Kidney epithelial cell (primary cell): ENCODE results near the gene RGS5. TPM values are rescaled to one million over a fixed set of nuclear protein-coding genes. Genes with fewer than 3 reads are reported as not detected.
"Not testable (repeated sequence)": the region's sequence is repeated elsewhere in the genome, so short reads cannot be mapped to it uniquely, and the experiment has no call there.

ENCODE experiments used
- DNase-seq: peaks from one replicate; pipeline ENCODE4 v3.0.0-alpha.2; 2010; ENCODE audit warnings: low read depth
- H3K27me3 ChIP-seq: 2 replicates; pipeline ENCODE4 v1.6.0; 2011; ENCODE audit warnings: low read length; ENCODE audit not compliant: control insufficient read depth, insufficient read depth
- H3K36me3 ChIP-seq: 2 replicates; pipeline ENCODE4 v1.5.1; 2011; ENCODE audit warnings: low read length; ENCODE audit not compliant: control insufficient read depth, insufficient read depth
- H3K4me3 ChIP-seq: 2 replicates; pipeline ENCODE4 v1.5.1; 2011; ENCODE audit warnings: low read depth, mild to moderate bottlenecking, control low read depth, low read length
- total RNA-seq: library from RNA; depleted of rRNA; stranded (reverse); fragments of >200 nt; gene quantifications from 2 replicates; pipeline ENCODE4 v1.2.3, GENCODE V29; 2015
- TF ChIP-seq, protein P1 (sequence below): IDR thresholded peaks from 2 replicates; pipeline ENCODE4 v1.5.1; 2011; ENCODE audit warnings: mild to moderate bottlenecking, moderate library complexity, low read length, control low read depth, inconsistent platforms; ENCODE audit not compliant: insufficient read depth, poor library complexity, severe bottlenecking

RGS5 gene
- total RNA-seq, 1 donor from 2014 or later = 1.8 TPM

DNA sequence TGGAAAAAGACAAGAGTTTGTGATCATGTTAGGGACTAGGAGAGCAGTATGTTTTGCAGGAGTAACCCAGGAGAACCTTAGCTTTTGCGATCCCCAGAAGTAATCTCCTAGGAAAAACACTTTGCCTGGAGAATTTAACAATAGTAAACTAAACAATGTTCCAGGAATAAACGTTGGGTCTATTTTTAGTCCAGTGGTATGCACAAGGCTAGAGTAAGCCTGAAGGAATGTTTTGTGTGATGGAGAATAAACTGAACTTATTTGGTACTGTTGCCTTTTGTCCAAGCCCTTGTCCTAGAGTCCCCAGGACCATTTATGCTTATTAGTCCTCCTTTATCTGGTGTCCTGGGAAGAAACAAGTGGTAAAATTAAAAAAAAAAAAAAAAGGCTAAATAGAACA lies 28.7 kb upstream of the RGS5 start:
- H3K36me3 ChIP-seq = no peaks in the 10 kb centered on the region
- no peak overlapping the region for H3K4me3 ChIP-seq
- no peaks in the 10 kb centered on the region for H3K27me3 ChIP-seq
- TF ChIP-seq, protein P1, sequence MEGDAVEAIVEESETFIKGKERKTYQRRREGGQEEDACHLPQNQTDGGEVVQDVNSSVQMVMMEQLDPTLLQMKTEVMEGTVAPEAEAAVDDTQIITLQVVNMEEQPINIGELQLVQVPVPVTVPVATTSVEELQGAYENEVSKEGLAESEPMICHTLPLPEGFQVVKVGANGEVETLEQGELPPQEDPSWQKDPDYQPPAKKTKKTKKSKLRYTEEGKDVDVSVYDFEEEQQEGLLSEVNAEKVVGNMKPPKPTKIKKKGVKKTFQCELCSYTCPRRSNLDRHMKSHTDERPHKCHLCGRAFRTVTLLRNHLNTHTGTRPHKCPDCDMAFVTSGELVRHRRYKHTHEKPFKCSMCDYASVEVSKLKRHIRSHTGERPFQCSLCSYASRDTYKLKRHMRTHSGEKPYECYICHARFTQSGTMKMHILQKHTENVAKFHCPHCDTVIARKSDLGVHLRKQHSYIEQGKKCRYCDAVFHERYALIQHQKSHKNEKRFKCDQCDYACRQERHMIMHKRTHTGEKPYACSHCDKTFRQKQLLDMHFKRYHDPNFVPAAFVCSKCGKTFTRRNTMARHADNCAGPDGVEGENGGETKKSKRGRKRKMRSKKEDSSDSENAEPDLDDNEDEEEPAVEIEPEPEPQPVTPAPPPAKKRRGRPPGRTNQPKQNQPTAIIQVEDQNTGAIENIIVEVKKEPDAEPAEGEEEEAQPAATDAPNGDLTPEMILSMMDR = no peak
- peak; percentile 12 for DNase-seq

DNA sequence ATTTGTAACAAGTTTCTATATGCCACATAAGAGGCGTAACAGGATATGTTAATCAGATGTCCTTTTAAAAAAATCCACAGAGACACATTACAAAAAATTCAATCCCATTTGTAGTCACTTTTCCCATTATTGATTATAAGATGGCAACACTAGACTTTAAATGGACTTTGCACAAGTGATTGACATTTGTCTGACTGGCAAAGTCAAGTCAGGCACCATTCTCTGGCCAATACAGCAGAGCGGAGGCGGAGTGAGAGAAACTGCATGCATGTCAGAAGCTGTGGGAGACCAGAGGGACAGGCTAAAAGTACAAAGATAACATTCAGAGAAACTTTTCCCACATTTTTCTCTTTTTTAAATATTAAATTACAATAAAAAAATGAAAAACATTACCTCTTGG lies 28.1 kb upstream of the RGS5 start:
- Histone ChIP-seq H3K4me3 (no peak overlapping the region), H3K27me3 (no peaks in the 10 kb centered on the region), H3K36me3 (no peaks in the 10 kb centered on the region)
- no peak for DNase-seq
- TF ChIP-seq, protein P1 = no peak

DNA sequence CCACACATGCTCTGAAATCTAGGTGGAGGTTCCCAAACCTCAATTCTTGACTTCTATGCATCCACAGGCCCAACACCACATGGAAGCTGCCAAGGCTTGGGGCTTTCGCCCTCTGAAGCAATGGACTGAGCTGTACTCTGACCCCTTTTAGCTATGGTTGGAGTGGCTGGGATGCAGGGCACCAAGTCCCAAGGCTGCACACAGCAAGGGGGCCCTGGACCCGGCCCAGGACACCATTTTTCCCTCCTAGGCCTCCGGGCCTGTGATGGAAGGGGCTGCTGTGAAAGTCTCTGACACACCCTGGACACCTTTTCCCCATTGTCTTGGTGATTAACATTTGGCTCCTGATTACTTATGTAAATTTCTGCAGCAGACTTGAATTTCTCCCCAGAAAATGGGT lies 25.6 kb upstream of the RGS5 start:
- not testable (repeated sequence) for H3K4me3 ChIP-seq, DNase-seq, H3K27me3 ChIP-seq, H3K36me3 ChIP-seq

DNA sequence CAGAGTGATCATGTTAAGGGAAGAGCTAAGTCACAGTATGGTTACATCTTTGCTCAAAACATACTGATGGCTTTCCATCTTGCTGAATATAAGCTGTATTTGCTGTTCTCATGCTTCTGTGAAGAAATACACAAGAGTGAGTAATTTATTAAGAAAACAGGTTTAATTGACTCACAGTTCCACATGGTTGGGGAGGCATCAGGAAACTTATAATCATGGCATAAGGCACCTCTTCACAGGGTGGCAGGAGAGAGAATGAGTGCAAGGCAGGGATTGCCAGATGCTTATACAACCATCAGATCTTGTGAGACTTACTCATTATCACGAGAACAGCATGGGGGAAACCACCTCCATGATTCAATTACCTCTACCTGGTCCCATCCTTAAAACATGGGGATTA lies 24.4 kb upstream of the RGS5 start:
- DNase-seq = peak; percentile 37
- H3K4me3 ChIP-seq = no peak overlapping the region
- TF ChIP-seq, protein P1 = no peak
- H3K27me3 ChIP-seq = no peaks in the 10 kb centered on the region
- no peaks in the 10 kb centered on the region for H3K36me3 ChIP-seq

DNA sequence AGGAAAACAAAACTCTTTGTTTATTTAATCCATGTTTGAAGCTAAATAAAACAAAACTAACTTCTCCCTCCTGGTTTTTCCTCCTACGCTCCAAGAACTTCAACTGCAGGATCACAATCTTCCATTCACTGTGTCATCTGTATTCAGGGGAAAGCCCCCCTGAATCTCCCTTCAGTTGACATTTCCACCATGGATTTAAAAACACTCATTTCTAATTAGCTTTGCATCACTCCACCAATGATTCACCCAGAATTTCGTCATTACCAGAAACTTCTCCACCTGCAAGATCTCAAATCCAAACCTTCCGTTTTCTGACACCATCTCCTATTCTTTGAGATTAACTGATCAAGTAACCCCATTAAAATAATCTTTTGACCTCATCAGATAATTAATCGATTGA lies 10.9 kb upstream of the RGS5 start:
- H3K4me3 ChIP-seq = no peak overlapping the region
- TF ChIP-seq, protein P1 = no peak
- no peak for DNase-seq
- no peaks in the 10 kb centered on the region for H3K27me3 ChIP-seq
- H3K36me3 ChIP-seq = no peaks in the 10 kb centered on the region

DNA sequence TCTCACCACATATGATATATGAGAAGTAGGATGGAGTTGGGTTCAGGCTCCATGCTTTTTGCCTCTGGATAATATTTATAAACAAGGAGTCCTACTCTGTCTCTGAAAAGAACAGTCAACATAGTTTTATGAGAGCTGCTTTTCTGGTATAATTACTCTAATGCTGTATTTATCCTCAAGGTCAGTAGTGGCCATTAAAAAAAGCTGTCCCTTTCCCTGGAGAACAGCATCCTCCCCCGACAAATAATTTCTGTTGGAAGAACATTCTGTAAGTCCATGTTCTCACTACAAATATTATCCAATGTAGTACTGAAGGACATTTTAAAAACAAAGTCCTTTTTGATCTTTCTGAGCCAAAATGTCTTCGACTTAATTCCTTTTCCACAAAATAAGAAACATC lies 9.0 kb upstream of the RGS5 start:
- DNase-seq = no peak
- Histone ChIP-seq H3K4me3 (no peak overlapping the region), H3K36me3 (no peaks in the 10 kb centered on the region), H3K27me3 (no peaks in the 10 kb centered on the region)
- TF ChIP-seq, protein P1 = no peak
